IPS-15b (cell line): ENCODE measurements around the gene KRTAP10-10.
"Not testable (repeated sequence)": the region's sequence is repeated elsewhere in the genome, so short reads cannot be mapped to it uniquely, and the experiment has no call there.

Experiments used
- H3K27me3 ChIP-seq: one replicate; pipeline ENCODE4 v1.6.1; 2013; ENCODE audit warnings: low read length; ENCODE audit not compliant: control insufficient read depth, insufficient read depth
- H3K36me3 ChIP-seq: one replicate; pipeline ENCODE4 v1.6.1; 2013; ENCODE audit warnings: low read length; ENCODE audit not compliant: control insufficient read depth, insufficient read depth
- H3K4me1 ChIP-seq: one replicate; pipeline ENCODE4 v1.6.1; 2013; ENCODE audit warnings: mild to moderate bottlenecking, low read length; ENCODE audit not compliant: control insufficient read depth, insufficient read depth
- H3K4me3 ChIP-seq: one replicate; pipeline ENCODE4 v1.5.1; 2013; ENCODE audit warnings: low read depth, low read length
- H3K9ac ChIP-seq: one replicate; pipeline ENCODE4 v1.6.1; 2013; ENCODE audit warnings: low read depth, mild to moderate bottlenecking, low read length
- H3K9me3 ChIP-seq: one replicate; pipeline ENCODE4 v1.6.1; 2013; ENCODE audit warnings: mild to moderate bottlenecking, low read length; ENCODE audit not compliant: control insufficient read depth, insufficient read depth

KRTAP10-10 gene

DNA sequence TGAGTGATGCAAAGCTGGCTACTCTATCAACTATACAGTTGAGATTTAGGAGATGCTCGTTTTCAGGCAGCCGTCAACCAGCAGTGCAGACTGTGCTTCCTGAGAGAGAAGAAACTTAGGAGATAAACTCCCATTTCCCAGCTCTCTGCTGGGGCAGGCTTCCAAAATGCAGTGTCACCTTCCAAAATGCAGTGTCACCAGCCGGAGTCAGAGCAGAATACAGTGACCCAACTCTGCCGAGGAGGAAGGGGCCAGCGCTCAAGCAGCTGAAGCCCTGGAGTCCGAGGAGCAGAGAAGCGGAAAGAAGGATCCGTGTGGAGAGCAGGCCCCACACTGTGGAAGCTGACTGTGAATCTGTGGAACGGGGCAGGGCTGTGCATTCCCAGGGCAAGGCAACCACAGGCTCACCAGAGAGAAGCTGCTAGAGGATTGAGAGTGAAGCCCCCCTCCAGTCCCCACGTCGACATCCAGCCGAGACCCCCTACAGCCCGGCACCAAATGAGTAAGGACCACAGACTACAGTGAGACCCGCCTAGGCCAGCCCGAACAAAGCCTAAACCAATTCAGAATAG, 45.5 kb downstream of the KRTAP10-10 start:
- H3K9ac ChIP-seq, result no peak overlapping the region
- H3K4me1 ChIP-seq, result peaks cover 4% of the 10 kb centered on the region
- no peaks in the 10 kb centered on the region for H3K27me3 ChIP-seq
- no peak overlapping the region for H3K4me3 ChIP-seq
- H3K9me3 ChIP-seq, result no peaks in the 10 kb centered on the region
- no peaks in the 10 kb centered on the region for H3K36me3 ChIP-seq

DNA sequence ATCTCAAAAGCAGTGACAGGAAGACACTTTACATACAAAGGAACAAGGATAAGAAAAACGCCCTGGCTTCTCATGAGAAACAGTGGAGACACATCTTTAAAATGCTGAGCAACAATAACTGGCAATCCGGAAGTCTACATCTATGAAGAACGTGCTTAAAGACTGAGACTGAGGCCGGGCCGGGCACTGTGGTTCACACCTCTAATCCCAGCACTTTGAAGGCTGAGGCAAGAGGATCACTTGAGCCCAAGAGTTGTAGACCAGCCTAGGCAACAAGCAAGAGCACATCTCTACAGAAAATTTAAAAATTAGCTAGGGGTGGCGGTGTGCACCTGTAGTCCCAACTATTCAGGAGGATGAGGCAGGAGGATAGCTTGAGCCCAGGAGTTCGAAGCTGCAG, 46.9 kb downstream of the KRTAP10-10 start:
- H3K4me1 ChIP-seq, result peaks cover 4% of the 10 kb centered on the region
- no peak overlapping the region for H3K4me3 ChIP-seq
- no peaks in the 10 kb centered on the region for H3K27me3 ChIP-seq
- H3K9ac ChIP-seq, result no peak overlapping the region
- no peaks in the 10 kb centered on the region for H3K9me3 ChIP-seq
- no peaks in the 10 kb centered on the region for H3K36me3 ChIP-seq

DNA sequence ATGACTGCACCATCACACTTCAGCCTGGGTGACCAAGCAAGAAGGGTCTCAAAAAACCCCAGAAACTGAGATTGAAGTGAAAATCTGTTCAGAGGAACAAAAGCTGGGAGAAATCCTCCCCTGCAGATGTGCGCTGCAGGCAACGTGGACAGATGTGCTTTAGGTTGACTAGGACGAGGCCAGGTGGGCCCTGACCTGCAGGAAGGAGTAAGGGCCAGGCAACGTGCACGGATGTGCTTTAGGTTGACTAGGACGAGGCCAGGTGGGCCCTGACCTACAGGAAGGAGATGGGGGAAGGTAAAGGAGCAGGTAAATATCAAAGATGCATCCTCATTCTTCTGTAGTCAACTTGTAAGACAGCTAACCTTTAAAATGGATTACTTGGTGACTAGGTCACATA, 47.3 kb downstream of the KRTAP10-10 start:
- Histone ChIP-seq H3K4me3 (no peak overlapping the region), H3K27me3 (no peaks in the 10 kb centered on the region), H3K9ac (no peak overlapping the region), H3K36me3 (no peaks in the 10 kb centered on the region), H3K9me3 (no peaks in the 10 kb centered on the region), H3K4me1 (peaks cover 4% of the 10 kb centered on the region)

DNA sequence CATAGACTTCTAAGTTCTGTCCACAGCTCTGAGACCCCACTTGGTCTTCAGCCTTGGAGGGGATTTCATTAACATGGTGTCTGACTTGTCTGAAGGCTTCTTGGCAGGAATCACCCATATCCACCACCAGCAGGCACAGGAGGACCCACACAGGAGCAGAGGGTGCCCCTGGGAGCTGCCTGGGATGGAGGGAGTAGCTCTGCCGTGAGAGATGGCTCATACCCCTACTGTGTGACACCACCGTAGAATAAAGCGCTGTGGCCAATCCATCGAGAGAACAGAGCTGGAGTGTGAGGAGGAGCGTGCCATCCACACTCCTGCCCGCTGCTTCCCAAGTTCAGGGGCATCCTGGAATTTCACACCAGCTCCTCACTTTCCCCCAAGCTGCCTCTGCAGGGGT, 47.9 kb downstream of the KRTAP10-10 start:
- H3K4me1 ChIP-seq, H3K36me3 ChIP-seq, H3K4me3 ChIP-seq, H3K9ac ChIP-seq, H3K27me3 ChIP-seq, H3K9me3 ChIP-seq: not testable (repeated sequence)

DNA sequence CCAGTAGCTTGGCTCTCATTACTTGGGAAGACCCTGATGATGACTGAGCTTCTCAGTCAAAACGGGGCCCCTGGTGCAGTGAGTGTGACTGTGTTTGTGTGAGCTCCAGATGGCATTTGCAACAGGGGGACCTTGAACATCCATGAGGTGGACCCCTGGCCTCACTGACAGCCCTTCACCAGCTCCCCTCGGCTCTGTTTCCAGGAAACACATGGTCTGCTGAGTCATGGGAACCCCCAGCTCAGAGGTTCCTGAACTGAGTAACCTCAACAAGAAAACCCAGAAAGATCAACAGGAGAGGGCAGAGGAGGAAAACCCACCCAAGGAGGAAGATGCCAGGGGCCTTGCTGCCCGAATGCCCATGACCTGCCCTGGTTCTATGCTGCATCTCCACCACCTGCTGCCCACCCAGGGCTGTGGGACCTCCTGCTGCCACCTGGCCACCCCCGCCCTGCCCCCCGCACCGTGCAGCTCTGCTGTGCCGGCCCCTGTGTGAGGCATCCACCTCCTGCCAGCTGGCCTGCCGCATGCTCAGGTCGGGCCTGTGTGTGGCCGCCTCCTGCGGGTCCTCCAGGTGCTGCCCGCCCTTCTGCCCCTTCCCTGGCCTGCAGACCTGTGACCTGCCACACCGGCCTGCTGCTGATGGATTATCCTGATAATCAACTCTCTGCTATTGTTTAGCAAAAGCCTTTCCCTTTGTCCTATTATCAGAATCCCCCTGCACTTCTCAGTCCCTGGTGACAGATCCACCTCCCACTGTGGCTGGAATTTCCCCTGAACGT, 49.0 kb downstream of the KRTAP10-10 start:
- no peak overlapping the region for H3K4me3 ChIP-seq
- H3K36me3 ChIP-seq, result no peaks in the 10 kb centered on the region
- peaks cover 4% of the 10 kb centered on the region for H3K4me1 ChIP-seq
- no peak overlapping the region for H3K9ac ChIP-seq
- H3K27me3 ChIP-seq, result no peaks in the 10 kb centered on the region
- H3K9me3 ChIP-seq, result no peaks in the 10 kb centered on the region

DNA sequence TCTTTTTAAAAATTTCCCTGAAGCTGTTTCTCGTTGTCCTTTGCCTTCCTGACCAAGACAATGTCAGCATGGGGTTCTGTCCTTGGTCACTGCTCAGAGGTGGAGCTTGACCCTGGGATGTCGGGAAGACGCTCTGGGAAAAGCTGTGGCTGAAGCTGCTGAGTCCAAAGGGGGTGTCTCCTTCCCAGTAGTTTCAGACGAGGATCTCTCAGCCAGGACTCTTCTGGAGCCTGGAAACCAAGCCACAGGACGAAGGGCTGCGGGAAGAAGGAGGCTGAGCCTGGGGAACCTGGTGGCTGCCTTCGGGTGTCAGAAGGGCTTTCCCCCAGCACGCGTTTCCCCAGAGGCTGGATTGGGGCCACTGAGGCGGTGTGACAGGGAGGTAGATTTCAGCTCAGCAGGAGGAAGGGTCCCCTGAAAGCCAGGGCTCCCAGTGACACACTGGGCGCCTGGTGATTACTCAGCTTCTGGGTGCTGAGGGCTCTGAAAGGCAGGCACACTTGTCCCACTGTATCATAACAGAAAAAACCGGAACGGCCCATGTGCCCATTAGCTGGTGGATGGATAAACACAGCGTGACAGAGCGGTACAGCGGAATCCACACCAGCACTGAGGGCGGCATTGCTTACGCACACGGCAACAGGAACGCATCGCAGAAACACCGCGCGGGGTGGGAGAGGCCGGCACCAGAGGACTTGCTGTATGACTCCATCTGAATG, 49.8 kb downstream of the KRTAP10-10 start:
- no peaks in the 10 kb centered on the region for H3K36me3 ChIP-seq
- peaks cover 4% of the 10 kb centered on the region for H3K4me1 ChIP-seq
- no peak overlapping the region for H3K9ac ChIP-seq
- no peaks in the 10 kb centered on the region for H3K27me3 ChIP-seq
- H3K9me3 ChIP-seq, result no peaks in the 10 kb centered on the region
- H3K4me3 ChIP-seq, result no peak overlapping the region

DNA sequence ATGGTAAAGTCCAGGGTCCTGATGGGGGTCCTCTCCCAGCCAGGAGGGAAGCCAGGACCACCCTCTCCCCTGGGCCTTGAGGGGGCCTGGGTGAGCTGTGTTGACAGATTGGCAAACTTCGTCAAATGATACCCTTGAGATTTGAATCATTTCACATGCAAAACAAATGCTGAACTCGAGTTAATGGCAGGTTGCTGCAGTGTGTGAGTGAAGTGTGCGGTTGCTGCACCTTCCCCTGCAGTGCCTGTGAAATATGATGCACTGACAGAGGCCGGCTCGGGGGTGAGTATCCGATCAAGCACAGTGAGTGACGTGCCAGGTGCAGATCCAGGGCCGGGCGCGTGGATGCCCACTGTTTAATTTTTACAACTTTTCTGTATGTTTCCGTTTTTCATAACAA, 50.5 kb downstream of the KRTAP10-10 start:
- Histone ChIP-seq H3K27me3 (no peaks in the 10 kb centered on the region), H3K4me1 (peaks cover 4% of the 10 kb centered on the region), H3K36me3 (no peaks in the 10 kb centered on the region), H3K9me3 (no peaks in the 10 kb centered on the region), H3K9ac (no peak overlapping the region), H3K4me3 (no peak overlapping the region)
